ENCODE results near the gene OLFML3. TPM values are rescaled to one million over a fixed set of nuclear protein-coding genes. Genes with fewer than 3 reads are reported as not detected.
"Not testable (repeated sequence)": the region's sequence is repeated elsewhere in the genome, so short reads cannot be mapped to it uniquely, and the experiment has no call there.

OLFML3 gene
- total RNA-seq, 1 donor from 2014 or later = 74.8 TPM

DNA sequence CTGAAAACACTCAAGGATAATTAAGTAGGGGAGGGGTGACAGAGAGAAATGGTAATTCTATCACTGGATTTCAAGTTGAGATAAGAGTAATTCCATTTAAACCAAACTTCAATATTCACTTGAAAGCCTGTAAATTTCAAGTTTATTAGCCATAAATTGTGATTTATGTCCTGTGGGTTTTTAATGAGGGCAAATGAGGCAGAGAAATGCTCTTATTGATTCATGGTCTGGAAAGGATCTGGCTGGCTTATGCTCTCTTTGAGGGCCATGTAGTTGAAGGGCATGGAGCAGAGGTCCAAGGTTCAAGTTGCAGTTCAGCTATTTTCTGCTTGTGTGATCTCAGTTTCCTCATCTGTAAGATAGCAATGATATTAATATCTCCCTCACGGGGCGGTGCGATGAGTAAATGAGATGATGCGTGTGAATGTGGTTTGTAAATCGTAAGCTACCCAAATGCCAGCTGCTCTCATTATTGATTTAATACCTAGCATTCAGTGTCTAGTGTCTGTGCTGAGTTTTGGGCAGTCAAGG lies 12.3 kb downstream of the OLFML3 start:
- DNase-seq (ENCODE audit: low spot score) = no peak

DNA sequence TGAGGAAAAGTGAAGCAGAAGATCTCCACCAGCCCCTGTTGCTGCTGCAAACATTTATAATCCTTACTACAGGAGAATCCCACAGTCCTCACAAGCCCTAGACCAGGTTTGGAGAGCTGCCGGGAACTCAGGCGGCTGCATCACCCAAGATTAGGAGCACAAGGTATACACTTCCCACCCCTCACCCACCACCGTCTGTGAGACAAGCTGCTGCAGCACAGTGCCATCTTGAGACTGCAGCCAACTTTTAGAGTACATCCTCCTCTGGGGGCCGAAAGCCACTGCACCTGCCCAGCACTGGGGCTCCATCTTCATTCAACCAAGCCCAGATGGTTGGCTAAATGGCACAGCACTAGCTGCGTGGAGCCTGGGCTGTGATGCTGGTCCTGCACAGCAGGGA lies 13.8 kb downstream of the OLFML3 start:
- DNase-seq (ENCODE audit: low spot score) = no peak

DNA sequence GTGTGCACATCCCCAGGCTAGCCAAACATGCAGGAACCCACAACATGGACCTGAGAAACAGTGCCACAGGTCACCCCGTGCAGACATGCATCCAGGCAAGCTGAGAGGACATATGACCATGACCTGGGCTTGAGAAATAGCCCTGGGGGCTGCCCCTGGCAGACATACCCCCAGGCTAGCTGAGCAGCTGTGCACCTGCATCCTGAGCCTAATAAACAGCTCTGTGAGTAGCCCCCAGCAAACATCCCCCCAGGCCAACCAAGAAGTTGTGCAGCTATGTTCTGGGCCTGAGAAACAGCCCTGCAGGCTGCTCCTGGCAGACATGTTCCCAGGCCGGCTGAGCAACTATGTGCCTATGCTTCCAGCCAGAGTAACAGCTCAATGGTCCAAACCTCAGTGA lies 14.5 kb downstream of the OLFML3 start:
- DNase-seq (ENCODE audit: low spot score) = no peak

DNA sequence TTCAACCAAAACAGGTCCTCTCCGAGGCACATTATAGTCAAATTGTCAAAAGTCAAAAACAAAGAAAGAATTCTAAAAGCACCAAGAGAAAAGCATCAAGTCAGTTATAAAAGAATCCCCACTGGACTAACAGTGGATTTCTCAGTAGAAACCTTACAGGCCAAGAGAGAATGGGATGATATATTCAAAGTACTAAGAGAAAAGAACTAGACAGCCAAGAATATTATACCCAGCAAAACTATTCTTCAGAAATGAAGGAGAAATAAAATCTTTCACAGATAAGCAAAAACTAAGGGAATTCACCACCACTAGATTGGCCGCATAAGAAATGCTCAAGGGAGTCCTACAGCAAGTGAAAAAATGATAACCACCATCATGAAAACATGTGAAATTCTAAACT lies 16.1 kb downstream of the OLFML3 start:
- no peak for DNase-seq (ENCODE audit: low spot score)

DNA sequence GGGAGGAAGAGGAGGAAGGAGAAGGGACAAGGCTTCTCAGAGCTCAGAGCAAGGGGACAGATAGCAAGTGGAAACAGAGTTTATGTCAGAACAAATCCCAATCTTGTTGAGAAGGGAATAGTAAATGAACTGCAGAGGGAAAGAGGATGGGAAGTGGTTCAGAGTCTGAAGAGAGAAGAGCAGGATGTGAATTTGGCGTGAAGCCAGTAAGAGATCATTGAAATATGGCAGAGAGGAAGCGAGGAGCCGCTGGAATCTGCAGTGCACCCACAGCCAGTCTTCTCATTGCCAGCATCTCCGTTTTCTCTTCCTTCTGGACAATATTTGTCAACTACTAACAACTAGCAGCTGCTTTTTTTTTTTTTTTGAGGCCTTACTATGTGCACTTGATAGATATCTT lies 19.1 kb downstream of the OLFML3 start:
- no peak for DNase-seq (ENCODE audit: low spot score)

DNA sequence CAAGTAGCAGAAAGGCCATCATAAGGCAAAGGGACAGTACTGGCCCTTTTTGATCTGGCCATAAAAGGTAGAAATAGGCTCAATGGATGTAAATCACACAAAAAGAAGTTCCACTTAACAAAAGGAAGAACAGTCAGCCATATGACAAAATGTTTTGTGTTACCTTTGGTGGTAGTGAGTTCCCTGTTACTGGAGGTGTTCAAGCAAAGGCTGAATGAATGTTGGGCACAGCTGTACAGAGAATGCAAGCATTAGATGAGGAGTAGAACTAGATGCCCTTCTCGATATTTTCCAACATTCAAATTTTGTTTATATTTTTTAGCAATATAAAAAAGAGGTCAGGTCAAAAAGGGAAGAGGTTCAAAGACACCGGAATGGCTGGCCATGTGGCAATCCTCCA lies 20.0 kb downstream of the OLFML3 start:
- no peak for DNase-seq (ENCODE audit: low spot score)

DNA sequence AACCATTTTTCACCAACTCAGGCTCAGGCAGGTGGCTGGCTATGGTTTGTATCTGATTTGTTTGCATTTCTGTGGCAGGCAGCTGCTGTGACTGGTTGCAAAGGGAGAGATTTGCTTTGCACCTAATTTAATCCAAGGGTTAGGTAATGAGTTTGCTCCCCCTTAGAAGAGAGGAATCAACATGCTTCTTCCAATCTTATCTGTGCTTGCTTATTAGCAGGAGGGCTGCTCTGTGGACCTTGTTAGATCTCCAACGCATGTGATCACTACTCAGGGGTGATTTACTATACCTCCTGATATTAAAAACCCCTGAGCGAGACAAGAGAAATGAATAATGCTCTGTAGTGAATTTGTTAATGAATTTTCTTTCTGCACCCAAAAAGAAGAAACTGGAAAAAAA lies 20.5 kb downstream of the OLFML3 start:
- DNase-seq (ENCODE audit: low spot score) = no peak

DNA sequence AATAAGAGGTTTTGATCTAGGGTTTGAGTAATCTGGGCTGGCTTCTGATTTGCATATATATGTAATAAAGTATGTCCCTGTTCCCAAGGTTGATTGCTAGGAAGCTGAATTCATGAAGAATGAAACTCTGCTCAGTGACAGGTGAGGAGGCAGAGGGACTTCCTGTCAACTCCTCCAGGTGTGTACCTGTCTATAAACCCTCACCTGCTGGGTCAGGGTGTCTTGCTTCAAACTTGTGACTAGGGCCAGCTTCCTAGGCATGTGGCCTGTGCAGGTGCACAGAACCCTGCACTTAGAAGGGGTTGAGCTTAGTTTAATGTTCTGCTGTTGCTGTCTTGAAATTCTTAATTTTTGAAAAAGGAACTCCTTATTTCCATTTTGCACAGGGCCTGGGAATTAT lies 21.1 kb downstream of the OLFML3 start:
- DNase-seq (ENCODE audit: low spot score) = no peak

DNA sequence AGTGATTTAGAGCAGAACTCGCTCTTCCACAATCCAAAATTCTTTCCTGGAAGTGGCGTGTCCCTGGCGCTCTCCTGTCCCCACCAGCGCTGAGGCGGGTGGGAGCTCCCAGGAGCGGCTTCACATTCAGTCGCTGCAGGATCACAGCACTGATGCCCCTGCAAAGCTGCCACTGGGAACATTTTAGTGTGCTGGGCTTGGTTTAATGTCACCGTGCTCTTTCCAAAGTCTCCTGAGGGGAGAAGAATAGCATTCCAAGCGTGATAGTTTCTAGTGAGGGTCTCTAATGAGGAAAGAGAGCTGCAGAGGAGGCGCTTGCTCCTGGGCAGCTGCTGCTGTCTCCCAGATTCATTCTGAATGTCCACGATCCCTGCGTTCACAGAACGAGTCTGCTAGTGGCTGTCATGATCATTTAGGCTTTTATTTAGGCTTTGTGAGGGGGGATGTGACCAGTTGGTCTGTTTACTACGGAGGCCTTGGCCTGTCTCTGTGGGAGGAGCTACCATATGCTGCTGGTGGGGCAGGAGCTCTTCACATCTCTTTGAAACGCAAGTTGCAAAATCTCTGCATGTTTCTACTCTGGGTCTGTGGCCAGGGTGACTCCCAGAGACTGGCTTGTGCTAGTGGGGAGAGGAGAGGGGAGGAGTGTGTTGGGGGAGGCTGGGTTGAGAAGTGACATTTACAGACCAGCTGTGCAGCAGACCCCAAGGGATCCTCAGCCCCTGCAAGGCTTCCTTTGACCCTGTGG lies 23.4 kb downstream of the OLFML3 start:
- DNase-seq (ENCODE audit: low spot score) = no peak

DNA sequence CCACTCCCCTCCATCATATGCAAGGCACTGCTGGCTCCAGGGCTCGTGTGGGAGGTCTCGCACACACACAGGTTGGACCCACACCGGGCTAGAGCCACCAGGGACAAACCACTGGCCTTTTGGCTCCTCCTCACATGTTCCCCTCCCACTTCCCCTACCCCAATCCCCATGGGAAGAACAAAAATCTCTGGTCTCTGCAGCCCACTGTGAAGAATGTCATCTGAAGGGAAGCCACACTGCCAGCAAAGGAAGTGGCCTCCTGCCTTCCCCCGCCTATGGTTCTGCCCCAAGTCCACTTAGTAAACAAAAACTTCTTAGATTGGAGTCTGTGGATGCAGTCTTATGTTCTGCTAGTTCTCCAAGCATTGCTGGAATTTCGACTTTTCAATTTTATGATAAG lies 24.2 kb downstream of the OLFML3 start:
- DNase-seq (ENCODE audit: low spot score) = no peak

DNA sequence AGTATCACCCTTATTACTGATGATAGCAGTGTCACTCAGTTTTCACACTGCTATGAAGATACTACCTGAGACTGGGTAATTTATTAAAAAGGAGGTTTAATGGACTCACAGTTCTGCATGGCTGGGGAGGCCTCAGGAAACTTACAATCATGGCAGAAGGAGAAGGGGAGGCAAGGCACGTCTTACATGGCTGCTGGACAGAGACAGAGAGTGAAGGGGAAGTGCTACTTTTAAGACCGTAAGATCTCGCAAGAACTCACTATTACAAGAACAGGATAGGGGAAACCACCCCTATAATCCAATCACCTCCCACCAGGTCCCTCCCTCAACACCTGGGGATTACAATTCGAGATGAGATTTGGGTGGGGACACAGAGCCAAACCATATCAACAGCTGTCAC lies 27.6 kb downstream of the OLFML3 start:
- DNase-seq (ENCODE audit: low spot score) = not testable (repeated sequence)

DNA sequence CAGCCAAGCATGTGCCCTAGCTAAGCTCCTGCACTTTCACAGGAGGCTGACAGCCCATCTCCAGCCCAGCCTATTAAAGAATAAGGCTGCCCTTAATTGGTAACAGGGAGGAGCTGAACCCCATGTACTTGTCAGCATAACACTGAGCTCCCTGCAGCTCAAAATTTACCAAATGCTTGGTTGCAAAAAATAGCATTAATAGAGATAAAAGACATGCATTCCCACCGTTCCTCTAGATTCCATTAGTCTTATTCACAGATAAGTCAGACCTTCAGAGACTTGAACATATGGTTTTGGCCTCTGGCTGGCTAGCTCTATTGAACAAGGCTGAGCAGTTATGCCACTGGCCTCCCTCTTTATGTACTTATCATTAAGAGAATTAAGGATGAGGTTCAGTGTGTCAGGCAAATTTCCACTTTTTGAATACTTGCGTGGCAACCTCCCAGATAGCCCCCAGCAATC lies 29.2 kb downstream of the OLFML3 start:
- no peak for DNase-seq (ENCODE audit: low spot score)

DNA sequence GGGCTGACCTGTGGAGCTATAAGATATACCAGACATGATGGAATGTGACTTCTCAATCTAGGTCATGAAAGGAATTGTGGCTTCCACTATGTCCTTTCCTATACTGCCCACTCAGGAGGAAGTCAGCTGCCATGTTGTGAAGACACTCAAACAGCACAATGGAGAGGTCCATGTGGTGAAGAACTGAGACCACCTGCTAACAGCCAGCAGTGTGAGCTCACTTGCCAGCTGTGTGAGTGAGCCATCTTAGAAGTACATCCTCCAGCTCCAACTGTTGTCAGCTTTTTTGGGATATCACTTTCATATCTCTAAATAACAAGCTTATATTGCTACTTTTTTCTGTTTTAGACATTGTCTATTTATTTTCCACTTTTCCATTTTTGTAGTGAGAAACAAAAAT lies 29.7 kb downstream of the OLFML3 start:
- DNase-seq (ENCODE audit: low spot score) = no peak

DNA sequence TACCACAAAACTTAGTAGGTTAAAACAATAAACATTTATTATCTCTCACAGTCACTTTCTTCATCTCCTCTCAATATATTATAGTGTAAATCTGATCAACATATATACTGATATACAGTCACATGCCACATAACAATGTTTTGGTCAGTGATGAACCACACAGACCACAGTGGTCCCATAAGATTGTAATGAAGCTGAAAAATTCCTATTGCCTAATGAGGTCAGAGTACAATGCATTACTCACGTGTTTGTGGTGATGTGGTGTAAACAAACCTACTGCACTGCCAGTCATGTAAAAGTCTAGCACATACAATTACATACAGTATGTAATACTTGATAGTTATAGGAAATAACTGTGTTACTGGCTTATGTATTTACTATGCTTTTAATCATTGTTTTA lies 30.1 kb downstream of the OLFML3 start:
- no peak for DNase-seq (ENCODE audit: low spot score)

DNA sequence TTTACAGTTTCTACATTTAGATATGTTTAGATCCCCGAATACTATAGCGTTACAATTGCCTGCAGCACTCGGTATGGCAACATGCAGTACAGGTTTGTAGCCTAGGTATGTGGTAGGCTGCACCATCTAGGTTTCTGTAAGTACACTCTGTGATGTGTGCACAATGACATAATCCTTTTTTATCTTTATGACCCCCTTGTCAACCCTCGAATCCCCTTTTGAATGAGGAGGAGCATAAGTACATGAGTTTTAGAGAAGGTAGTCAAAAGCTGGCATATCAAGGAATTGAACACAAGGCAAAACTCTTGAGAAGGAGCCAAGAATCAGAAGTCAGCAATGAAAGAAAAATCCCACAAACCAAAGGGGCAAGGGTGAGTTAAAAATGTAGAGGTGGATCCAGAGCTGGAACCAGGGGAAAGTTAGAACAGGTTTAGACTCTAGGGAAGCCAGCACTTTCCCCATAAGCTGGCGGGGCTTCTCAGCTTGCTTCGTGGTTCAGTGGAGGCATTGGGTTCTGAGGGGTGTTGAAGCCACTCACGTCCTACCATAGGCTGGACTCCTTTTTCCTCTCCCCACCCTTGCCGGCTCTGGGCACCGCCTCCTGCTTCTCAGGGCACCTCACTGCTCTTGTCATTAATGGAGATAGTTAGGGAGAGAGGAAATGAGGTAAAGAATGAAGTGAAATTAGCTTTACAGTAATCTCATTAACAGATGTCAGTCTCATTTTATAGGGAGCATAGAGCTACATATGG lies 31.3 kb downstream of the OLFML3 start:
- no peak for DNase-seq (ENCODE audit: low spot score)

DNA sequence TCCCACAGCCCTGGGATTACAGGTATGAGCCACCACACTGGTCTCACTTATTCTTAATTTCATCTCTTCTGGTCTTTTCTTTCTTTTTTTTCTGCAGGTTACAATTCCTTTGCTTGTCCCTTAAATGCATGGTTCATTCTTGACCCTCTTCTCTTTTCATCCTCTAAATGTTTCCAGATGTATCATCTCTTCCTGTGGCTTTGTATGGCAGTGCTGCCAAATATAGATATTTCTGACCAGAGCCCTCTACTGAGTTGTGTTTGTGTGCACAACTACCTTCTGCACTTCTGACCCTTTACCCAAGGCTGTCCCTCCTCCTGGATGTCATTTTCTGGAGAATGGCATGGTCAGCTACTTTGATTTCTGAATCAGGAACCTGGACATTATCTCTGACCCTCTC lies 32.5 kb downstream of the OLFML3 start:
- no peak for DNase-seq (ENCODE audit: low spot score)

DNA sequence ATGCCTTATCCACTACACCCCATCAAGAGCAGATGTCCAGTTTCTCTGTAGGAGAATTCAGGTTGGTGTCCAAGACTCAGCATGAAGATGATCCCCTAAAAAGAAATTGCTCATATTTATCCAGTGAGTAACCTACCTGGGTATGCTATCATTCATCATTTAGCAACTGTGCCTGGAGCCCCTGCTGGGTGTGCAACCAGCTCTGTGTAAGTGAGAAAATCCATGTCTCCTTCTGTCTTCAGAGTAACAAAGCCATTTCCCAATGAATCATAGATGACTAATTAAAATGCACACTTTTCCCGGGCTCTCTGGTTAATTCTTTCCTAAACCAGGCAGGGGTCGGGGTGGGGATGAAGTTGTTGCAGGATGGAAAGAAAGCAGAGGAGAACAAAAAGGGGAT lies 35.8 kb downstream of the OLFML3 start:
- DNase-seq (ENCODE audit: low spot score) = no peak

DNA sequence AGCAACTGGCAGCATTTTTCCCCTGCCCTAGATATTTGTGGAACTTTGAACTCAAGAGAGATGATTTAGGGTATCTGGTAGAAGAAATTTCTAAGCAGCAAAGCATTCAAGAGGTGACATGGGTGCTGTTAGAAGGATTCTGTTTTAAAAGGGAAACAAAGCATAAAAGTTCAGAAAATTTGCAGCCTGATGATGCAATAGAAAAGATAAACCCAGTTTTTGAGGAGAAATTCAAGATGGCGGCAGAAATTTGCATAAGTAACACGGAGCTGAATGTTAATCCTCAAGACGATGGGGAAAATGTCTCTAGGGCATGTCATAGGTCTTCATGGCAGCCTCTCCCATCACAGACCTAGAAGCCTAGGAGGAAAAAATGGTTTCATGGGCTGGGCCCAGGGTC lies 40.5 kb downstream of the OLFML3 start:
- DNase-seq (ENCODE audit: low spot score) = not testable (repeated sequence)

DNA sequence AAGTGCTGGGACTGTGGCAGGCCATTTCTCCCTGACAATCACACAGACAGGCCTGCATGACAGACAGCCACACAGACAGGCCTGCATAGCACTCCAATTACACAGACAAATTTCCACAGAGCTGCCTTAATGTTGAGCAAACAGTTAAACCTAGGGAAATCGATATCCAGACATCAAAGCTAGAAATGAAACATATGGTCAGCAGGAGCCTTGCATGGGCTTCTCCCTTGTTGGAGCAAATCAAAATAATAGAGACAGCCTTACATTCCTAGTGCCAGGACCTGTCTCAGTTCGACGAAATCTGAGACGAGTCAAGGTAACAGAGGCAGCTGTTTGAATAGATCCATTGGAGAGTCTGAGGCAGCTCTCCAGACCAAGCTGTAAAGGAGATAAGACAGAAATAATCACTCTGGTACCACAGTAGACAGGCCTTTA lies 42.4 kb downstream of the OLFML3 start:
- no peak for DNase-seq (ENCODE audit: low spot score)

DNA sequence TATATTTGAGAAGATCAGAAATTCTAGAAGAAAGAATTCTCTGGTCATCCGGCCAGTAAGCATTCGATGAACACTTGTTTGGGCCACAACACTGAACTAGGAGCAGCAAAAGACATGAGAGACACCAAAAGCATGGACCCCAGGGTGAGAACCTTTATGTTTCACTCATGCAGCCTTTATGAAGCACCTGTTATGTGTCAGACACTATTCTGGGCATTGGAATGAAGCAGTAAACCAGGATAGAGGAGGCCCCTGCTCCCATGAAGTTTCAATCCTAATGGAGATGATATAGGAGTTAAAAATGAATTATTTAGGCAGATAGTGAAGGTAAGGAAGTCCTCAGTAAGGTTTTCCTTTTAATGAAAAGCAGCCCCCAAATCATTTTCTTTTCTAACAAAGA lies 43.6 kb downstream of the OLFML3 start:
- no peak for DNase-seq (ENCODE audit: low spot score)

DNA sequence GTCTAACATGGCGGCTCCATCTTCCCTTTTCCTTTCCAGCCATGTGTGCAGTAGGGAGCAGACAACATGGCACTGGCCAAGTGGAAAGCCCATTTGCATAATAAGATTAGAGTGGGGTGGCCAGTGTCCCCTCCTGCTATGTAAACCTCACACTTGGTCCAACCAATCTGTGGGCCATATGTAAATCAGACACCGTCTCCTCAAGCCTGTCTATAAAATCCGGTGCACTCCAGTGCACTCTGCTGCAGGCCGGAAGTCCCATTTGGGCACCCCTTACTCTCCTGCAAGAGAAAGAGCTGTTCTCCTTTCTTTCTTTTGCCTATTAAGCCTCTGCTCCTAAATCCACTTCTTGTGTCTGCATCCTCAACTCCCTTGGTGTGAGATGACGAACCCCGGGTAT lies 44.1 kb downstream of the OLFML3 start:
- no peak for DNase-seq (ENCODE audit: low spot score)

DNA sequence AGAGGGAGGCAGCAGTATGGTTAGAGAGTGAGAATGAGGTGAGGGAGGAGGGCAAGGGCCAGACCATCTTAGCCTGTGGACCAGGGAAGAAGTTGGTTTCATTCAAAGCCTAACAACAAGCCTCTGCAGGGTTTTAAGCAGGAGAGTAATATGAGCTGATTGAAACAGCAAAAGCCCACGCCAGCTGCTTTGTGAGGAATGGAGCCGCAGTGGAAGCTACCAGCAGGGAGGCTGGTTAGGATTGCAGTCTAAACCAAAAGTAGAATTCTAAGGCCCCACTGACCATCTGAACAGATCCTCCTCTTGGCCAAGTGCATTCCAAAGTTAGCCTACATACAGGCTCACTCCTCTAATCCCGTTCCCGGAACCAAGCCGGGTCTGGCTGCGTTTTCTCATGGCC lies 44.8 kb downstream of the OLFML3 start:
- no peak for DNase-seq (ENCODE audit: low spot score)
